ENCODE measurements around the gene MCU.
"Not testable (repeated sequence)": the region's sequence is repeated elsewhere in the genome, so short reads cannot be mapped to it uniquely, and the experiment has no call there.

MCU gene

GRCh38 chr10:72727130-72727529, 35.2 kb downstream of the MCU start:
- no peak for DNase-seq (ENCODE audit: low read depth, low spot score)
- no peak overlapping the region for H3K27ac ChIP-seq

GRCh38 chr10:72728462-72728861, 36.5 kb downstream of the MCU start:
- DNase-seq (ENCODE audit: low read depth, low spot score) = no peak
- no peak overlapping the region for H3K27ac ChIP-seq

GRCh38 chr10:72729528-72729927, 37.6 kb downstream of the MCU start:
- H3K27ac ChIP-seq = no peak overlapping the region
- DNase-seq (ENCODE audit: low read depth, low spot score) = no peak

- DNase-seq (ENCODE audit: low read depth, low spot score) = no peak
Observed at GRCh38 chr10:72730479-72730878, 38.5 kb downstream of the MCU start.

GRCh38 chr10:72731916-72732419, 40.0 kb downstream of the MCU start:
- no peak for DNase-seq (ENCODE audit: low read depth, low spot score)
- H3K27ac ChIP-seq = no peak overlapping the region

More at GRCh38 chr10:72730479-72730878, 38.5 kb downstream of the MCU start:
- no peak overlapping the region for H3K27ac ChIP-seq

GRCh38 chr10:72732521-72732920, 40.6 kb downstream of the MCU start:
- no peak for DNase-seq (ENCODE audit: low read depth, low spot score)
- no peak overlapping the region for H3K27ac ChIP-seq

- H3K27ac ChIP-seq = no peak overlapping the region
- DNase-seq (ENCODE audit: low read depth, low spot score) = no peak
Observed at GRCh38 chr10:72733989-72734388, 42.0 kb downstream of the MCU start.

- DNase-seq (ENCODE audit: low read depth, low spot score) = no peak
- no peak overlapping the region for H3K27ac ChIP-seq
Observed at GRCh38 chr10:72735288-72735936, 43.5 kb downstream of the MCU start.

- no peak for DNase-seq (ENCODE audit: low read depth, low spot score)
- no peak overlapping the region for H3K27ac ChIP-seq
Observed at GRCh38 chr10:72736176-72736827, 44.4 kb downstream of the MCU start.

- H3K27ac ChIP-seq = no peak overlapping the region
- DNase-seq (ENCODE audit: low read depth, low spot score) = no peak
Observed at GRCh38 chr10:72736828-72737220, 44.9 kb downstream of the MCU start.

GRCh38 chr10:72737357-72737756, 45.4 kb downstream of the MCU start:
- DNase-seq (ENCODE audit: low read depth, low spot score); H3K27ac ChIP-seq: not testable (repeated sequence)

- H3K27ac ChIP-seq = no peak overlapping the region
- DNase-seq (ENCODE audit: low read depth, low spot score) = no peak
Observed at GRCh38 chr10:72738486-72738885, 46.5 kb downstream of the MCU start.

- no peak overlapping the region for H3K27ac ChIP-seq
- no peak for DNase-seq (ENCODE audit: low read depth, low spot score)
Observed at GRCh38 chr10:72740528-72740927, 48.6 kb downstream of the MCU start.

- no peak overlapping the region for H3K27ac ChIP-seq
- no peak for DNase-seq (ENCODE audit: low read depth, low spot score)
Observed at GRCh38 chr10:72742092-72742491, 50.1 kb downstream of the MCU start.

GRCh38 chr10:72742797-72743196, 50.9 kb downstream of the MCU start:
- H3K27ac ChIP-seq = no peak overlapping the region
- no peak for DNase-seq (ENCODE audit: low read depth, low spot score)

- DNase-seq (ENCODE audit: low read depth, low spot score) = no peak
- H3K27ac ChIP-seq = no peak overlapping the region
Observed at GRCh38 chr10:72744566-72744965, 52.6 kb downstream of the MCU start.

GRCh38 chr10:72746426-72747363, 54.8 kb downstream of the MCU start:
- H3K27ac ChIP-seq = no peak overlapping the region
- no peak for DNase-seq (ENCODE audit: low read depth, low spot score)

GRCh38 chr10:72747521-72747920, 55.6 kb downstream of the MCU start:
- no peak overlapping the region for H3K27ac ChIP-seq
- no peak for DNase-seq (ENCODE audit: low read depth, low spot score)

GRCh38 chr10:72753760-72754231, 61.9 kb downstream of the MCU start:
- no peak overlapping the region for H3K27ac ChIP-seq
- DNase-seq (ENCODE audit: low read depth, low spot score) = no peak

- H3K27ac ChIP-seq = no peak overlapping the region
- DNase-seq (ENCODE audit: low read depth, low spot score) = no peak
Observed at GRCh38 chr10:72754275-72755032, 62.5 kb downstream of the MCU start.

All from epithelial cell of prostate (primary cell).